ENCODE measurements around the gene ZNF723. TPM values are rescaled to one million over a fixed set of nuclear protein-coding genes. Genes with fewer than 3 reads are reported as not detected.

Gene ZNF723
- total RNA-seq, 1 donor from 2014 or later = not detected

DNA sequence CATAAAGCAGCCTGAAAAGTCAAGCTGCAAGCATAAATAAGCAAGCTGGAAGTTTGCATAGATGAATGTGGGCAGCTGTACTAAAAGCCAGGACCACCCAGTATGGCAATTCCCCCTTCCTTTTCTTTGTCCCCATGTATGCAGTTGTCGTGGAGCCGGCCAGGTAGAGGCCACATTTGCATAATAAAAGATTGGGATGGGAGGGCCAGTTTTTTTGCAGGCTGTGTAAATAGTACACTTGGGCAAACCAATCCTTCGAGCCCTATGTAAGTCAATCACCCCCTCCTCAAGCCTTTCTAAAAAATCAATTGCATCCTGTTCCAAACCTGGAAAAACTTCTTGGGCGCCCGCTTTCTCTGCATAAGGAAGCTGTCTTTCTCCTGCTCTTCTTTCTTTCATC lies 35.1 kb upstream of the ZNF723 start:
- H3K9me3 ChIP-seq (ENCODE audit: low read depth) = peaks cover 56% of the 10 kb centered on the region
- Mint-ChIP-seq H3K4me3 (no peak overlapping the region), H3K36me3 (no peaks in the 10 kb centered on the region), H3K4me1 (no peaks in the 10 kb centered on the region), H3K27ac (no peak overlapping the region), H3K27me3 (ENCODE audit: insufficient read depth, low read depth) (no peaks in the 10 kb centered on the region), H3K9me3 (peaks cover 59% of the 10 kb centered on the region)
- H3K4me2 ChIP-seq = no peak overlapping the region
- H3F3A ChIP-seq (ENCODE audit: low read depth) = no peaks in the 10 kb centered on the region
- no peak overlapping the region for H2AFZ ChIP-seq (replicated peaks)
- H4K20me1 ChIP-seq (ENCODE audit: low read depth) = no peaks in the 10 kb centered on the region
- TF ChIP-seq EZH2phosphoT487 (IDR thresholded peaks at IDR 0.05) (no peak), EZH2 (IDR thresholded peaks at IDR 0.05) (no peak)
- no peak for DNase-seq (ENCODE audit: low spot score)
- no peaks in the 10 kb centered on the region for H3K4me1 ChIP-seq
- H3K79me2 ChIP-seq (ENCODE audit: low read depth) = no peaks in the 10 kb centered on the region
- no peak overlapping the region for H3K27ac ChIP-seq
- H3K27me3 ChIP-seq = no peaks in the 10 kb centered on the region
- no peaks in the 10 kb centered on the region for H3K36me3 ChIP-seq
- H3K9ac ChIP-seq = no peak overlapping the region
- H3K4me3 ChIP-seq = no peak overlapping the region

DNA sequence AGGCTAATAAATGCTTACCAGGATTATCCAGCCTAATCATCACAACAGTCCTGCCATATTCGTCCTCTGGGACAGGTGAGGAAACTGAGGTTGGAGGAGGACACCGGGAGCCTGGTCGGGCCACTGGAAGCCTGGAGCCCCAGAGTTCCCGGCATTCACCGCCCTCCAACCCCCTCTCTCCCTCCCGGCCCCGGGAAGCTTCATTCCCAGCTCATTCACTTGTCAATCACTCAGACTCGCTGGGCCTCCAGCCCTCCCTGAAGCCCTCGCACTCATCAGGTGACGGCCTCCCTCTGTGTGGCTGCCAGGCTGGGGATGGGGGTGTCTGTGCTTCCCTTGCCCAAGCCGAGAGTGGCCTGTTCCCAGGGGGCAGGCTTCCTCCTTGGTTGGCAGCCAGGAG lies 25.7 kb upstream of the ZNF723 start:
- Mint-ChIP-seq H3K27ac (no peak overlapping the region), H3K4me1 (no peaks in the 10 kb centered on the region), H3K9me3 (peaks cover 48% of the 10 kb centered on the region), H3K4me3 (no peak overlapping the region), H3K27me3 (ENCODE audit: insufficient read depth, low read depth) (no peaks in the 10 kb centered on the region), H3K36me3 (no peaks in the 10 kb centered on the region)
- Histone ChIP-seq H3K9ac (no peak overlapping the region), H3K79me2 (ENCODE audit: low read depth) (no peaks in the 10 kb centered on the region), H3K4me3 (no peak overlapping the region), H3K9me3 (ENCODE audit: low read depth) (peaks cover 11% of the 10 kb centered on the region), H3K27me3 (no peaks in the 10 kb centered on the region), H4K20me1 (ENCODE audit: low read depth) (no peaks in the 10 kb centered on the region), H3K27ac (no peak overlapping the region), H2AFZ (replicated peaks) (no peak overlapping the region), H3K36me3 (no peaks in the 10 kb centered on the region), H3K4me2 (no peak overlapping the region), H3K4me1 (no peaks in the 10 kb centered on the region), H3F3A (ENCODE audit: low read depth) (no peaks in the 10 kb centered on the region)
- TF ChIP-seq EZH2 (IDR thresholded peaks at IDR 0.05) (no peak), EZH2phosphoT487 (IDR thresholded peaks at IDR 0.05) (no peak)
- TF ChIP-seq, protein P1, sequence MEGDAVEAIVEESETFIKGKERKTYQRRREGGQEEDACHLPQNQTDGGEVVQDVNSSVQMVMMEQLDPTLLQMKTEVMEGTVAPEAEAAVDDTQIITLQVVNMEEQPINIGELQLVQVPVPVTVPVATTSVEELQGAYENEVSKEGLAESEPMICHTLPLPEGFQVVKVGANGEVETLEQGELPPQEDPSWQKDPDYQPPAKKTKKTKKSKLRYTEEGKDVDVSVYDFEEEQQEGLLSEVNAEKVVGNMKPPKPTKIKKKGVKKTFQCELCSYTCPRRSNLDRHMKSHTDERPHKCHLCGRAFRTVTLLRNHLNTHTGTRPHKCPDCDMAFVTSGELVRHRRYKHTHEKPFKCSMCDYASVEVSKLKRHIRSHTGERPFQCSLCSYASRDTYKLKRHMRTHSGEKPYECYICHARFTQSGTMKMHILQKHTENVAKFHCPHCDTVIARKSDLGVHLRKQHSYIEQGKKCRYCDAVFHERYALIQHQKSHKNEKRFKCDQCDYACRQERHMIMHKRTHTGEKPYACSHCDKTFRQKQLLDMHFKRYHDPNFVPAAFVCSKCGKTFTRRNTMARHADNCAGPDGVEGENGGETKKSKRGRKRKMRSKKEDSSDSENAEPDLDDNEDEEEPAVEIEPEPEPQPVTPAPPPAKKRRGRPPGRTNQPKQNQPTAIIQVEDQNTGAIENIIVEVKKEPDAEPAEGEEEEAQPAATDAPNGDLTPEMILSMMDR (IDR thresholded peaks at IDR 0.05) = no peak
- DNase-seq (ENCODE audit: low spot score) = no peak

DNA sequence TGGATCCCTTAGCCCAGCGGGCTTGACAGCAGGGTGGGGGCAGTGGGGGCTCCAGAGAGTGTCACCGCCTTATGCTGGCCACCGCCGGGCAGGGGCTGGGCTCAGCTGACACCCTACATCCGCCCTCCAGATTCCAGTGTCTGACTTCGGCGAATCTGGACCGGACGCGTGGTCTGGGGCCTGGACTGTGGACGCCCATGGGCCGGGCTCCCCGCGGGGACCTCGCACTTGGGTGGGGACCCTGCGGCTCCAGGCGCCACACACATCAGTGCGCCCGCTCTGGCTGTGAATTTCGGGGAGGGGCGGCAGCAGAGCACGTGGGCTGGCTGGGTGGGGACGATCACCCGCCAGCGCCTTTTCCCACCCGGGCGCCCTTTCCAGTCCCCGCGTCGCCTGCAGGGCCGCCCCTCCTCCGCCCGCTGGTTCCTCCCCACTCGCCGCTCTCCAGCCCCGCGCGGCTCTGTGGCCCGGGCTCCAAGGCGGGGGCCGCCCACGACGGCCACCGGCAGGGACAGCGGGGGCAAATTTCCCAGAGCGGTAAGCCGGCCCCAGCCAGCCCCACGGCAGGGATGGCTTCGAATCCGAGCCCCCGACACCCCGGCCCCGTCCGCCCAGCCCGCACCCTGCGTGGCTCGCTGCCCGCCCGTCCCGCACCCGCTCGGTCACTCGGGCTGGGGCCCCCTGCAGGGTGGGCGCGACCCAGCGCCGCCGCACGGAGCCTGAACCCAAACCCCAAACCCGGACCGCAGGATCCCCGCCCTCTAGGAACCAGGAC lies 24.8 kb upstream of the ZNF723 start:
- Histone ChIP-seq H3K9ac (no peak overlapping the region), H3K4me3 (no peak overlapping the region), H4K20me1 (ENCODE audit: low read depth) (no peaks in the 10 kb centered on the region), H3K4me2 (no peak overlapping the region), H3K79me2 (ENCODE audit: low read depth) (no peaks in the 10 kb centered on the region), H3K27ac (no peak overlapping the region), H3K27me3 (no peaks in the 10 kb centered on the region), H3K4me1 (no peaks in the 10 kb centered on the region), H3K9me3 (ENCODE audit: low read depth) (peaks cover 9% of the 10 kb centered on the region), H2AFZ (replicated peaks) (no peak overlapping the region), H3K36me3 (no peaks in the 10 kb centered on the region), H3F3A (ENCODE audit: low read depth) (no peaks in the 10 kb centered on the region)
- H3K4me3 Mint-ChIP-seq = no peak overlapping the region
- no peaks in the 10 kb centered on the region for H3K27me3 Mint-ChIP-seq (ENCODE audit: insufficient read depth, low read depth)
- peaks cover 52% of the 10 kb centered on the region for H3K9me3 Mint-ChIP-seq
- no peak overlapping the region for H3K27ac Mint-ChIP-seq
- no peaks in the 10 kb centered on the region for H3K36me3 Mint-ChIP-seq
- no peak for TF ChIP-seq EZH2 (IDR thresholded peaks at IDR 0.05)
- TF ChIP-seq, protein P1 (IDR thresholded peaks at IDR 0.05) = no peak
- TF ChIP-seq EZH2phosphoT487 (IDR thresholded peaks at IDR 0.05) = no peak
- H3K4me1 Mint-ChIP-seq = no peaks in the 10 kb centered on the region
- DNase-seq (ENCODE audit: low spot score) = no peak

DNA sequence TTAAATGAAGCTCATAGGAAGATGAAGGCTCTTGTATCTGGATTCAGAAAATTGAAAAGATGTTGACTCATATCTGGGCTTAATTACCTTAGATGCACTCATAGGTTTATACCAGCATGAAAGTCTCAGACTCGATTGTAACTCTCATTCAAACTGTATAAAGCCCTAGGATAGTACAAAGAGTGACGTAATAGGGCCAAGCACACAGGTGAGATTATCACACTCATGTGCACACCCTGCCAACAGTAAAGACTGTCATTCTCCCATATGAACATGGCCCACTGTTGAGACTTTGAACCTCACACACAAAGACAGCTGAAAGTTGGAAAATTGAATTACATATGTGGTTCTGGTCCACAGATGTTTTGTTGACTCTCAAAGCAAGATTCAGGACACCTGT lies 18.0 kb upstream of the ZNF723 start:
- H3K36me3 ChIP-seq = no peaks in the 10 kb centered on the region
- peaks cover 77% of the 10 kb centered on the region for H3K9me3 Mint-ChIP-seq
- no peaks in the 10 kb centered on the region for H3K4me1 ChIP-seq
- H3K79me2 ChIP-seq (ENCODE audit: low read depth) = no peaks in the 10 kb centered on the region
- H3K4me3 Mint-ChIP-seq = no peak overlapping the region
- peaks cover 3% of the 10 kb centered on the region for H3K27me3 Mint-ChIP-seq (ENCODE audit: insufficient read depth, low read depth)
- H3K4me3 ChIP-seq = no peak overlapping the region
- no peak for DNase-seq (ENCODE audit: low spot score)
- H3K36me3 Mint-ChIP-seq = no peaks in the 10 kb centered on the region
- no peaks in the 10 kb centered on the region for H3F3A ChIP-seq (ENCODE audit: low read depth)
- H3K4me2 ChIP-seq = no peak overlapping the region
- no peak overlapping the region for H3K27ac Mint-ChIP-seq
- H3K27me3 ChIP-seq = no peaks in the 10 kb centered on the region
- no peaks in the 10 kb centered on the region for H3K4me1 Mint-ChIP-seq
- H4K20me1 ChIP-seq (ENCODE audit: low read depth) = no peaks in the 10 kb centered on the region
- no peak overlapping the region for H2AFZ ChIP-seq (replicated peaks)
- H3K9ac ChIP-seq = no peak overlapping the region
- no peaks in the 10 kb centered on the region for H3K9me3 ChIP-seq (ENCODE audit: low read depth)
- TF ChIP-seq EZH2phosphoT487 (IDR thresholded peaks at IDR 0.05) (no peak), EZH2 (IDR thresholded peaks at IDR 0.05) (no peak)
- TF ChIP-seq, protein P1 (IDR thresholded peaks at IDR 0.05) = no peak
- H3K27ac ChIP-seq = no peak overlapping the region
